Subcutaneous abdominal adipose tissue (tissue), 5 donors: ENCODE measurements around the gene NUCKS1.
A peak's percentile ranks its signal among the peaks of the same experiment; 100 is the strongest.

Source experiments
- H3K27ac ChIP-seq: one replicate; pipeline ENCODE4 v1.7.0; 2013; ENCODE audit warnings: low read depth, mild to moderate bottlenecking, inconsistent platforms, low read length, moderate library complexity
- H3K27me3 ChIP-seq, 5 donors: one replicate each; pipeline ENCODE4 v1.7.0; 2013; ENCODE audit warnings: low read length in 5 of 5, inconsistent platforms in 1 of 5; ENCODE audit not compliant: control insufficient read depth in 5 of 5, insufficient read depth in 4 of 5
- H3K36me3 ChIP-seq, 5 donors: one replicate each; pipeline ENCODE4 v1.7.0; 2013; ENCODE audit warnings: low read length in 5 of 5; ENCODE audit not compliant: control insufficient read depth in 5 of 5, insufficient read depth in 5 of 5
- H3K4me1 ChIP-seq, 5 donors: one replicate each; pipeline ENCODE4 v1.7.0; 2013; ENCODE audit warnings: low read length in 5 of 5, mild to moderate bottlenecking in 3 of 5, moderate library complexity in 1 of 5; ENCODE audit not compliant: control insufficient read depth in 5 of 5, insufficient read depth in 5 of 5
- H3K4me3 ChIP-seq, 5 donors: one replicate each; pipeline ENCODE4 v1.7.0; 2013; ENCODE audit warnings: low read length in 5 of 5, low read depth in 1 of 5
- H3K9ac ChIP-seq, 5 donors: one replicate each; pipeline ENCODE4 v1.7.0; 2013; ENCODE audit warnings: low read length in 5 of 5, mild to moderate bottlenecking in 4 of 5, moderate library complexity in 3 of 5
- H3K9me3 ChIP-seq, 5 donors: one replicate each; pipeline ENCODE4 v1.7.0; 2013; ENCODE audit warnings: low read length in 5 of 5; ENCODE audit not compliant: control insufficient read depth in 5 of 5
- donor health status: healthy.
- donor health status: healthy.
- donor health status: healthy.
- donor health status: healthy.
- donor health status: healthy.

The NUCKS1 gene

GRCh38 chr1:205772607-205773032, 22.6 kb upstream of the NUCKS1 start:
- no peaks in the 10 kb centered on the region for H3K27me3 ChIP-seq
- peaks cover 8 to 28% (median 21%) of the 10 kb centered on the region in 5 donors for H3K4me1 ChIP-seq
- H3K9me3 ChIP-seq, result no peaks in the 10 kb centered on the region
- no peak overlapping the region for H3K27ac ChIP-seq
- no peak overlapping the region for H3K9ac ChIP-seq
- peaks cover 0 to 15% (median 0%) of the 10 kb centered on the region in 5 donors for H3K36me3 ChIP-seq
- H3K4me3 ChIP-seq, result no peak overlapping the region

- Histone ChIP-seq H3K27ac (no peak overlapping the region), H3K4me1 (peaks cover 7 to 21% (median 15%) of the 10 kb centered on the region in 5 donors), H3K4me3 (no peak overlapping the region), H3K36me3 (peaks cover 0 to 20% (median 0%) of the 10 kb centered on the region in 5 donors), H3K27me3 (no peaks in the 10 kb centered on the region), H3K9me3 (no peaks in the 10 kb centered on the region), H3K9ac (no peak overlapping the region)
Measured at GRCh38 chr1:205770618-205771017, 20.6 kb upstream of the NUCKS1 start.

- Histone ChIP-seq H3K4me3 (no peak overlapping the region), H3K9me3 (no peaks in the 10 kb centered on the region), H3K27me3 (no peaks in the 10 kb centered on the region), H3K27ac (peak overlapping the region; percentile 43), H3K4me1 (peaks cover 5 to 13% (median 10%) of the 10 kb centered on the region in 5 donors), H3K9ac (peak overlapping the region in 2 of 5 donors; percentile 20 to 26), H3K36me3 (peaks cover 0 to 20% (median 0%) of the 10 kb centered on the region in 5 donors)
Measured at GRCh38 chr1:205769641-205770365, 19.8 kb upstream of the NUCKS1 start.

GRCh38 chr1:205767248-205767647, 17.3 kb upstream of the NUCKS1 start:
- H3K27me3 ChIP-seq, result no peaks in the 10 kb centered on the region
- no peak overlapping the region for H3K4me3 ChIP-seq

GRCh38 chr1:205766570-205766969, 16.6 kb upstream of the NUCKS1 start:
- Histone ChIP-seq H3K4me3 (no peak overlapping the region), H3K9me3 (no peaks in the 10 kb centered on the region), H3K9ac (no peak overlapping the region), H3K4me1 (peaks cover 0 to 5% (median 0%) of the 10 kb centered on the region in 5 donors), H3K27ac (no peak overlapping the region), H3K27me3 (no peaks in the 10 kb centered on the region), H3K36me3 (peaks cover 0 to 16% (median 0%) of the 10 kb centered on the region in 5 donors)

More at GRCh38 chr1:205767248-205767647, 17.3 kb upstream of the NUCKS1 start:
- H3K9me3 ChIP-seq, result no peaks in the 10 kb centered on the region
- peaks cover 0 to 5% (median 0%) of the 10 kb centered on the region in 5 donors for H3K4me1 ChIP-seq
- H3K27ac ChIP-seq, result no peak overlapping the region
- H3K9ac ChIP-seq, result no peak overlapping the region
- H3K36me3 ChIP-seq, result peaks cover 0 to 18% (median 0%) of the 10 kb centered on the region in 5 donors

GRCh38 chr1:205766038-205766437, 16.1 kb upstream of the NUCKS1 start:
- Histone ChIP-seq H3K36me3 (peaks cover 0 to 11% (median 0%) of the 10 kb centered on the region in 5 donors), H3K4me1 (peaks cover 0 to 5% (median 0%) of the 10 kb centered on the region in 5 donors), H3K4me3 (no peak overlapping the region), H3K27ac (no peak overlapping the region), H3K27me3 (no peaks in the 10 kb centered on the region), H3K9ac (no peak overlapping the region), H3K9me3 (no peaks in the 10 kb centered on the region)

- no peaks in the 10 kb centered on the region for H3K4me1 ChIP-seq
- H3K36me3 ChIP-seq, result peaks cover 0 to 5% (median 0%) of the 10 kb centered on the region in 5 donors
- no peak overlapping the region for H3K27ac ChIP-seq
- no peak overlapping the region for H3K9ac ChIP-seq
- no peaks in the 10 kb centered on the region for H3K9me3 ChIP-seq
- no peaks in the 10 kb centered on the region for H3K27me3 ChIP-seq
- no peak overlapping the region for H3K4me3 ChIP-seq
Measured at GRCh38 chr1:205764578-205764977, 14.6 kb upstream of the NUCKS1 start.

GRCh38 chr1:205763980-205764379, 14.0 kb upstream of the NUCKS1 start:
- peaks cover 0 to 5% (median 0%) of the 10 kb centered on the region in 5 donors for H3K36me3 ChIP-seq
- H3K4me1 ChIP-seq, result no peaks in the 10 kb centered on the region
- H3K9me3 ChIP-seq, result no peaks in the 10 kb centered on the region
- no peaks in the 10 kb centered on the region for H3K27me3 ChIP-seq
- no peak overlapping the region for H3K4me3 ChIP-seq
- H3K27ac ChIP-seq, result no peak overlapping the region
- no peak overlapping the region for H3K9ac ChIP-seq

- Histone ChIP-seq H3K36me3 (no peaks in the 10 kb centered on the region), H3K4me1 (no peaks in the 10 kb centered on the region), H3K4me3 (no peak overlapping the region), H3K27ac (no peak overlapping the region), H3K27me3 (no peaks in the 10 kb centered on the region), H3K9me3 (no peaks in the 10 kb centered on the region), H3K9ac (no peak overlapping the region)
Measured at GRCh38 chr1:205760606-205761005, 10.6 kb upstream of the NUCKS1 start.

GRCh38 chr1:205756552-205756951, 6.6 kb upstream of the NUCKS1 start:
- H3K9me3 ChIP-seq, result no peaks in the 10 kb centered on the region
- H3K4me3 ChIP-seq, result no peak overlapping the region
- no peak overlapping the region for H3K9ac ChIP-seq

More at GRCh38 chr1:205756552-205756951, 6.6 kb upstream of the NUCKS1 start:
- no peaks in the 10 kb centered on the region for H3K36me3 ChIP-seq
- H3K27me3 ChIP-seq, result no peaks in the 10 kb centered on the region
- H3K27ac ChIP-seq, result no peak overlapping the region
- no peaks in the 10 kb centered on the region for H3K4me1 ChIP-seq
